ENCODE data around the gene NTSR1.

The NTSR1 gene

DNA sequence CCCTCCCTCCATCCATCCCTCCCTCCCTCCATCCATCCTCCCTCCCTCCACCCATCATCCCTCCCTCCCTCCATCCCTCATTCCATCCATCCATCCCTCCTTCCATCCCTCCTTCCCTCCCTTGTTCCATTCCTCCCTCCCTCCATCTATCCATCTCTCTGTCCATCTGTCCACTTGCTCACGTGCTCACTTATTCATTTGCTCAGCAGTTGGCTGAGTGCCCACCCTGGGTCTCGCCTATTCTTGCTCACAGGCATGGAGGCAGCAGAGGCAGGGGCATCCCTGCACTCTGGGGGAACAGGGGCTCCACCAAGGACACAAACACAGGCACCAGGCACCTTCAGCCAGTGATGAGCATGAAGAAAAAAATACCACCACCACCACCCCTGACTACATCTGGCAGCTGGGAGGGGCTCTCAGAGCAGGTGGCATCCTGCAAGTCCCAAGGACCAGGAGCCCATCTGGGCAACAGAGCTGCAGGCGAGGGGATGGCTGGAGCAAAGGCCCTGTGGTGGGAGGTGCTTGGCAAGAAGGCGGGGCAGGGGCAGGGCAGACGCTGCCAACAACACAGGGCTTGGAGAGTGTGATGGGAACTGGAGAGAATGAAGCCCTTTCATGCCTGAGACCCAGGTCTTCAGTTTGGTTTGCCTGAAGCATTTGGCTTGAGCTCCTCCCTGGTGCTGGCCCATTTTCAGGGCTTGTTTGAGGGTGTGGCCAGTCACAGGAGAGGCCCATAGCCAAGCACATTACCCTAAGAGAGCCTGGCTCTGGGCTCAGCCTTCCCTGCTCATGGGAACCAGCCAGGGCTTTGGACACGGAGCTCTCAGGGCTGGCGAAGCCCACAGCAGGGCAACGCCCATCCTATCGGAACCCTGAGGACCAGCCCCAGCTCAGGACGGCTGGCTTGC is 47.4 kb downstream of the NTSR1 start:
- DNase-seq (ENCODE audit: low read depth) = no peak

- DNase-seq (ENCODE audit: low read depth) = no peak
Measured at GRCh38 chr20:62758226-62758912, 49.7 kb downstream of the NTSR1 start.

- no peak for DNase-seq (ENCODE audit: low read depth)
Measured at GRCh38 chr20:62759981-62760431, 51.4 kb downstream of the NTSR1 start.

DNA sequence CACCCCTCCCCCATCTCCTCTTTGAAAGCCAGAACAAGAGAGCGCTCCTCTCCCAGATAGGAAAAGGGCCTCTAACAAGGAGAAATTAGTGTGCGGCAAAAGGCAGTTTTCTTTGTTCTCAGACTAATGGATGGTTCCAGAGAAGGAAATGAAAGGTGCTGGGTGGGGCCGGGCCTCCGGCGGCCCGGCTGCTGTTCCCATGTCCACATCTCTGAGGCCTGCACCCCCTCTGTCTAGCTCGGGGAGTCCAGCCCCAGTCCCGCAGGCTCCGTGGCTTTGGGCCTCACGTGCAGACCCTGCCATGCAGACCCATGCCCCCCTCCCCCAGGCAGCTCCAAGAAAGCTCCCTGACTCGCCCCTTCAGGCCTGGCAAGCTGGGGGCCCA is 51.8 kb downstream of the NTSR1 start:
- no peak for DNase-seq (ENCODE audit: low read depth)

DNA sequence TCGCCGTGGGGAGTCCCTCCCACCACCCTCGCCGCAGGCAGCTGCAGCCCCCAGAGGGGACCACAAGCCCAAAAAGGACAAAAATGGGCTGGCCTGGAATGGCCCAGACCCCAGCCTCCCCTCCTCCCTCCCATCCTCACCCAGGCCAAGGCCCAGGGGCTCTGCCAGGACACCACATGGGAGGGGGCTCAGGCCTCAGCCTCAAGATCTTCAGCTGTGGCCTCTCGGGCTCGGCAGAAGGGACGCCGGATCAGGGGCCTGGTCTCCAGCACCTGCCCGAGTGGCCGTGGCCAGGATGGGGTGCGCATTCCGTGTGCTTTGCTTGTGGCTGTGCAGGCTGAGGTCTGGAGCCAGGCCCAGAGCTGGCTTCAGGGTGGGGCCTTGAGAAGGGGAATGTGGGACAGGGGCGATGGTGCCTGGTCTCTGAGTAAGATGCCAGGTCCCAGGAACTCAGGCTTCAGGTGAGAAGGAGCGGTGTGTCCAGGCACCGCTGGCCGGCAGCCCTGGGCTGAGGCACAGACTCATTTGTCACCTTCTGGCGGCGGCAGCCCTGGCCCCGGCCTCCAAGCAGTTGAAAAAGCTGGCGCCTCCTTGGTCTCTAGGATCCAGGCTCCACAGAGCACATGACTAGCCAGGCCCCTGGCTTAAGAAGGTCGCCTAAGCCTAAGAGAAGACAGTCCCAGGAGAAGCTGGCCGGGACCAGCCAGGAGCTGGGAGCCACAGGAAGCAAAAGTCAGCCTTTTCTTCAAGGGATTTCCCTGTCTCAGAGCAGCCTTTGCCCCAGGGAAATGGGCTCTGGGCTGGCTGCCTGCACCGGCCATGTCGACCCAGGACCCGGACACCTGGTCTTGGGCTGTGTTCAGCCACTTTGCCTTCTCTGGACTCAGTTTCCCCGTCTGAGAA is 52.5 kb downstream of the NTSR1 start:
- DNase-seq (ENCODE audit: low read depth) = no peak

GRCh38 chr20:62761759-62762131 is 53.1 kb downstream of the NTSR1 start:
- DNase-seq (ENCODE audit: low read depth) = no peak

GRCh38 chr20:62762376-62762775 is 53.7 kb downstream of the NTSR1 start:
- no peak for DNase-seq (ENCODE audit: low read depth)

DNA sequence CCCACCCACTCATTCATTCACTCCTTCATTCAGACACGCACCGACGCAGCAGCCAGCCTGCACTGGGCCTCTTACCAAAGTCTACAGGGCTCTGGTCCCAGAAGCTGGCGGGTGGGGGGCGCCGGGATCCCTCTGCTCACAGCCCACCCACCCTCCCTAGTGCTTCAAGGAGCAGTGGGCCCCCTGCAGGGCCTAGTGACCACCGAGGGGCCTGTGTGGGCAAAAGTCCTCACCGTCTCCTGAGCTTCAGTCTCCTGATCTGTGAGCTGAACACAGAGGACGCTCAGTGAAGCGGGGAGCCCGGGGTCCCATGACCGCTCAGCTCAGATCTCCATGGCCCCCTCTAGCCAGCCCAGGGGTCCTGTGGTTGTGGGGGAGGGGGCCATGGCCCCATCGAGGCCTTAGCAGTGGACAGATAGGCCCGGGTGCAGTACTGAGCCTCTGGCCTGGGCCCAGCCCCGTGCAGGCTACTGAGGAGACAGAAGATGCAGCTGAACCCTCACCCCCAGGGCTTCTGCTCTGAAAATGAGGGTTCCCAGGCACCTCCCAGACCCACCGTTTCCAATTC is 54.2 kb downstream of the NTSR1 start:
- no peak for DNase-seq (ENCODE audit: low read depth)

DNA sequence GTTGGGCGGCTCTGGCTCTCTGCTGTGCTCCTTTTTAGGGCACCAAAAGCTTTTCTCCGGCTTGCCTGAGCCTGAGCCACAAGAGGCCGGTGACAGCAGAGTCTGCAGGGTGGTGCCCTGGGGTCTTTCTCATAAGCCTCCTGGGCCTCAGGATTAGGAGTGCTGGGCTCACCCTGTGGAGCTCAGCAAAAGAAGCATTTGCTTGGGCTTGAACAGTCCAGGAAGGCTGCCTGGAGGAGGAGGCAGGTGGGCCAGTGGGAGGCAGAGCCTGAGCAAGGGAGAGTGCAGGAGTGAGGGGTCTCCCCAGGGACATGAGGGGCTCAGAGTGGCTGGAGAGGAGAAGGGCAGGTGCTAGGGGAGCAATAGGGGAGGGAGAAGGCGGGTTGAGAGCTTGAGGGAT is 54.8 kb downstream of the NTSR1 start:
- no peak for DNase-seq (ENCODE audit: low read depth)

- DNase-seq (ENCODE audit: low read depth) = no peak
Measured at GRCh38 chr20:62764156-62764935, 55.7 kb downstream of the NTSR1 start.

GRCh38 chr20:62765021-62765420 is 56.4 kb downstream of the NTSR1 start:
- no peak for DNase-seq (ENCODE audit: low read depth)

- DNase-seq (ENCODE audit: low read depth) = no peak
Measured at GRCh38 chr20:62765432-62766070, 56.9 kb downstream of the NTSR1 start.

GRCh38 chr20:62766071-62766450 is 57.4 kb downstream of the NTSR1 start:
- no peak for DNase-seq (ENCODE audit: low read depth)

- no peak for DNase-seq (ENCODE audit: low read depth)
Measured at GRCh38 chr20:62766716-62767115, 58.1 kb downstream of the NTSR1 start.

DNA sequence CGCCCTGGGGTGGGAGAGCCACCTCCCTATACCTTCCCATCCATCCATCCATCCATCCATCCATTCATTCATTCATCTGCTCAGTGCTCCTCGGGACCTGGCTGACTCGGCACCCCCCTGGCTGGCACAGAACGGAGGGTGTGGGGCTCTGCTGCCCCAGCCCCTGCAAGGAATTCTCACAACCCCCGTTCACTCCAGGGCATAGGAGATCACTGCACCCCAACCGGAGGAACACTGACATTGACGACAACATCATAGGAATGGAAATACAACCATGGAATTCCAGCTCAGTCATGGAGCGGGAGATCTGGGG is 59.6 kb downstream of the NTSR1 start:
- no peak for DNase-seq (ENCODE audit: low read depth)

GRCh38 chr20:62768551-62769287 is 60.1 kb downstream of the NTSR1 start:
- no peak for DNase-seq (ENCODE audit: low read depth)

- DNase-seq (ENCODE audit: low read depth) = no peak
Measured at GRCh38 chr20:62769346-62770071, 60.9 kb downstream of the NTSR1 start.

DNA sequence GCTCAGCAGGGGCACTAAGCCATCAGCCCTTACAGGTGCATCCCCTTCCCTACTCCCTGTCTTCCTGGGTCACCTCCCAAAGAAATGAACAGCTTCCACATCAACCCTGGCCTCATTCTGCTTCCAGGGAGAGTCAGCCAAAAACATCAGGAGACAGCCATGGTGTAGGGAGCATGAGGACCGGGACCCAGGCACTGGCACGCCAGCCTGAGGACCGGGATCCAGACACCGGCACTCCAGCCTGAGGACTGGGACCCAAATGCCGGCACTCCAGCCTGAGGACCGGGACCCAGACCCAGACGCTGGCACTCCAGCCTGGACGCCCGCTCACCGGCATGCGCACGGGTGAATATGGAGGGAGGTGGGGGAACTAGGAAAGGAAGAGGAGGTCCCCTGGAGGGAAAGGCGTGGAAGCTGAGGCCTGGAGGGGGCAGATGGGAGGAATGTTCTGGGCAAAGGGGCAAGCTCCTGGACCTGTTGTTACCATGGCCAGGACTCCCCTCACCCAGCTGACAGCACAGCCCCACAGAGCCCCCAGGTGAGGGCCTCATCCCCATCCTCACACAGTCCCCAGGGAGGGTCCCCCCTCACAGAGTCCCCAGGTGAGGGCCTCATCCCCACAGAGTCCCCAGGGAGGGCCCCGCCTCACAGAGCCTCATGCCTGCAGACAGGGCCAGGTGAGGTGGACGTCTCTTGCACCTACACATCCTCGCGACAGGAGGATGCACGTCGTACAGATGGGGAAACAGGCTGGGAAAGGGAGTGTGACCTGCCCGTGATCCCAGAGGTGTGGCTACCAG is 61.7 kb downstream of the NTSR1 start:
- no peak for DNase-seq (ENCODE audit: low read depth)

- DNase-seq (ENCODE audit: low read depth) = no peak
Measured at GRCh38 chr20:62770916-62771315, 62.3 kb downstream of the NTSR1 start.

Data from GM04503 (cell line).